Jurkat, Clone E6-1 (cell line): Measurements from ENCODE around the gene DOCK2.

Experiments used
- DNase-seq: peaks from one replicate; pipeline ENCODE4 v3.0.0-alpha.2; 2011; ENCODE audit warnings: low read depth, low spot score
- H3K4me3 ChIP-seq: 2 replicates; pipeline ENCODE4 v1.5.1; 2011; ENCODE audit warnings: mild to moderate bottlenecking, low read length, control low read depth, moderate library complexity

Gene DOCK2

DNA sequence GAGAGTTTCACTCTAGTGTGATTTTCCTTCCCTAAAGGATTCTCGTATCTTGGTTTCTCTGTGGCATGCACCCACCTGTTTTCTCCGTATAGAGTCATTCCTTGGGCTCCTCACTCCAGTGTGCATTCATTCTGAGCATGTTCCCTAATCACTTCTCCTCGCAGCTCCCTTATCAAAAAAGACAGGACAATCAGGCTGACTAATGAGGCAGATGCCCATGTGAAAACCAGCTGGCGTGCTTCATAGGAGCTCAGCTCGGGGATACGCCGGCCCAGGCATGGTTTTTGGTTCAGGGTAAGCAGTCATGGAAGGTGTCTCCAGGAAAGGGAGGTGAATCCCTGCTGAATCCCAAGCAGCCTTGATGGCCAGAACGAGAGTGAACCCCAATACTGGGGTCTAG, 384.4 kb downstream of the DOCK2 start:
- H3K4me3 ChIP-seq, result no peak overlapping the region
- no peak for DNase-seq

DNA sequence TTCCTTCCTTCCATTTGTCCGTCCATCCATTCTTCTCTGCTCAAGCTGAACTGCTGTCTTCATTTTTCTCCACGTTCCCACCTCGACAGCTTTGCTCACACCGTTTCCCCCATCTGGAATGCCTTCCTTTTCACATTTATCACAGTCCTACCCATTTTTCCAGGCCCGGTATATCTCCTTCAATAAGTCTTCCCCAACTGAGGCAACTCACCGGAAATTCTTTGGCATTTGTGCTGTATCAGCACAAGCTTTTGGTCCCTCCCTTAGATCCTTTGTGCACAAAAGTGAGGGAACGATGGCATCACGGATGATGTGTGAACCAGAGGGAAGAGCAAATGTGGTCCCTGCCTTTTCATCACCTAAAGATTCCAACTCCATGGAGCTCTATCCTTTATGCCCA, 388.8 kb downstream of the DOCK2 start:
- no peak for DNase-seq
- no peak overlapping the region for H3K4me3 ChIP-seq

DNA sequence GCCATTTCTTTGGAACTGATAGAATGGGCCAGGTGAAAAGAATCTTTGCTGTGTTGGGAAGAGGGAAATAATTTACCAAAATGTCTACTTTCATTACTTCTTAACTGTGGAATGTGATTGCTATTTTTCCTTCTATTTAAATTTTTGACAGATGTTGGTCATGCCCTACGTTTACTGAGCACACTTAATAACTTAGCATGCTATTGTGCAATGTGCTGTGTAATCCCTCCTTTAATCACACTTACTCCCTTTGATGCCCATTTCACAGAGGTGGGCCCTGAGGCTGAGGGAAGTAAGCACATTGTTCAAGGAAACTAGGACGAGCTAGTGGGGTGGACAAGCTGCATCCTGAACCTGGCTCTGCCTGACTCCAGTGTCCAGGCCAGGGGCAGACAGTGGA, 391.0 kb downstream of the DOCK2 start:
- no peak overlapping the region for H3K4me3 ChIP-seq
- DNase-seq, result no peak

DNA sequence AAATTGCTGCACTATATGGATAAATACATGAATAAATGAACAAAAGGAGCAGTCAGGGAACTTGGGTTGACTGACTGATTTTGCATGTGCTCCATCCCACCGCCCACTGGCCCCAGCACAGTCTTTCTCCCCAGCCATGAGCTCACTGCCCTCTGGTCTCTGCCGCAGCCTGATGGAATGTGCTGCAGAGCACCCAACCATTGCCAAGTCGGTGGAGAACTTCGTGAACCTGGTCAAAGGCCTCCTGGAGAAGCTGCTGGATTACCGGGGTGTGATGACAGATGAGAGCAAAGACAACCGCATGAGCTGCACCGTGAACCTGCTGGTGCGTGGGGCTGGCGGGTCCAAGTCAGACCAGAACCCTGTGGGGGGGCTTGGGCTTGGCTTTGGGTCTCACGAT, 397.2 kb downstream of the DOCK2 start:
- DNase-seq, result no peak
- no peak overlapping the region for H3K4me3 ChIP-seq

DNA sequence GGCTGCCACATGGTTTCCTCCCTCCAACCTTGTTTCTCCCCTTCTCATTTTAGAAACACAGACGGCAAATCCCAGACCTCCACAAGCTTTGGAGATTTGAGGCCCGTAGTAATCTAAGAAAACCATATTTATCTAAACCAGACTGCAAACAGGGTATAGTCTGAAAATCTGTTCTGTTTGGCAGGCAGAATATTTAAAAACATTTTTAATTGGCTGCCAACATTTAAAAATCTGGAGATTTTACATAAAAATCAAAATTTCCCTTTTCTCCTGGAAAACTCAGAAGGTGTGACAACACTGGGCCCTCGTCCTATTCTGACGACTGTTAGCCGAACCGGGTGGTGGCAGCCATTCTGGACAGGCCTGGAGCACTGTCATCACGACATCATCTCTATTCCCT, 401.2 kb downstream of the DOCK2 start:
- DNase-seq, result no peak
- no peak overlapping the region for H3K4me3 ChIP-seq

DNA sequence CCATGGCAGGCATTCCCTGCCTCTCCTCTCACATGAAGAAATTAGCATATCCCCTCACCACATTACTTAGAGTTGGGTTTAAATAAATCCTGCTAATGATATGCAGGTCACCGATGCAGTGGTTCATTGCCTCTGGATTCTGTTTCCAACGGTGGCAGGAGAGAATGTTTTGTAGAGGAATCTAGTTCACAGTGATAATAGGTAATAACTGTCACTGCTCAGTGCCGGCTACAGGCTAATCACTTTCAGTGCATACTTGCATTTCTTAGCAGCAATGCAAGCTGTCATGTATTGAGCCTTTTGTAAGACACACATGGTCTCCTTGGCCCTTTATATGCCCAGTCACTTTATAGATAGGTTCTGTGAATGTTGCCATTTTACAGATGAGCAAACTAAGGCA, 402.8 kb downstream of the DOCK2 start:
- H3K4me3 ChIP-seq, result no peak overlapping the region
- no peak for DNase-seq

DNA sequence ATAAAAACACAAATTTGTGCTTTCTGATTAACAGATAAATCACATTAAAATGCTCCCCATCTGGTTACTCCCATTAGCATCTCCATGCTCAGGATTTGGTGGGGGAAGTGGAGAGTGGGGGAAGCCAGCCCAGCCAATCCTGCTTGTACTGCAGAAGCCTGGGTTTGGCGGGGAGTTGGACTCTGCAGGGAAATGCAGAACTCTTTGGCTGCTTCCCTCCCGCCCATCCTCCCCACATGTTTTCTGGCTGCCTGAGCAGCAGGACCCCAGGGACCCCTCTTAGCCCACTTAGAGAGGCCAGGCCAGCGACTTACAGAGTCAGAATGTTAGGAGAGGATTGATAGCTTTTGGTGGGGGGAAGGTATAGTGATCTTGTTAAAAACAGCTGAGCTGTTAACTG, 409.2 kb downstream of the DOCK2 start:
- no peak for DNase-seq
- H3K4me3 ChIP-seq, result no peak overlapping the region

DNA sequence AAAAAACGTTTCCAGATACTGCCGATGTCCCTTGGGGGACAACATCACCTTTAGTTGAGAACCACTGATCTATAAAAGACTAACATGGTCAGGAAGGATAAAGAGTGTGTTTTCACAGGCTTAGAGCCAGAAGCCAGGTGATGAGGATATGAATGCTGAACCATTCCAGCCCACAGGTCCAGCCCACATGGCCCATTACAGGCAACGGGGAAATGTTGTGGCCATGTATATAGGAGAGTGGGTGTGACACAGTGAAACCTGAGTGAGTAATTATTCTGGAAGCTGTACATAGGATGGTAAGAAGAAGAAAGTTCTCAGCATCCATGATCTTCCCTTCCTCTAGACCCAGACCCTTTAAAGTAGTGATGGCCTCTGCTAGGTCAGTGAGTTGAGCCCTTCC, 412.6 kb downstream of the DOCK2 start:
- DNase-seq, result no peak
- H3K4me3 ChIP-seq, result no peak overlapping the region

DNA sequence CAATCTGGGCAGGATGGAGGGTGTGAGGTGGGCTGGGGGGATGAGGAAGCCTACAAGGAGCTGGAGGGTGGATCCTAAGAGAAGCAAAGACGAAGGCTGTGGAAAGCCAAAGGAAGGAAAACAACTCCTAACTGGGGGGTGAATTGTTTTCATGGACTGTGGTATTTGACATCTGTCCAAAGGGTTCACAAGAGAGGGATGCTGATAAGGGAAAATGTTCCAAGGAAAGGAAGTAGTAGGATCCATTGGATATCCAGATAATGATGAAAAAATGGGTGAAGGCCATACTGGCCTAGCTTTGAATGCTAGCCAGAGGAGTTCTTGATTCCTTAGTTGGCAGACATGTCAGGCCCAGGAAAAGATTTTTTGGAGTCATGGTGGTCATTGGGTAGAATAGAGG, 416.8 kb downstream of the DOCK2 start:
- no peak overlapping the region for H3K4me3 ChIP-seq

DNA sequence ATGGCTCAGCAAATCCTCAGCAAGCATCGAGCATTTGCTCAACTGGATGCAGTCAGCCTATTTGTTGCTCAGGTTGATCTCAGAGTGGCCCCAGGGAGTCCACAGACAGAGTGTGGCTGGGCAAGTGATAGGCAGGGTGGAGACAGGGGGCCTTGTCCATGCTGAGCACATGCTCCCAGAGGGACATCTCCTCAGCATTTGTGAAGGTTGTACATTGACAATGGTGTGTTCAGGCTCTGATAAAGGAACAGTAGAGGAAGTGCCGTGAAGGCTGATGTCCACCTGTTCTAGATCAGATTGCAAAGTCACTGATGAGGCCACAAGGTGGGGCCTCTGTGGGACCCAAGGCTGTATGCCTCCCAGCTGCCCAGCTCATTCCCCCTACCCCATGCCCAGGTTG, 418.5 kb downstream of the DOCK2 start:
- DNase-seq, result no peak
- H3K4me3 ChIP-seq, result no peak overlapping the region

More for the DNA sequence above, 416.8 kb downstream of the DOCK2 start:
- DNase-seq, result no peak

DNA sequence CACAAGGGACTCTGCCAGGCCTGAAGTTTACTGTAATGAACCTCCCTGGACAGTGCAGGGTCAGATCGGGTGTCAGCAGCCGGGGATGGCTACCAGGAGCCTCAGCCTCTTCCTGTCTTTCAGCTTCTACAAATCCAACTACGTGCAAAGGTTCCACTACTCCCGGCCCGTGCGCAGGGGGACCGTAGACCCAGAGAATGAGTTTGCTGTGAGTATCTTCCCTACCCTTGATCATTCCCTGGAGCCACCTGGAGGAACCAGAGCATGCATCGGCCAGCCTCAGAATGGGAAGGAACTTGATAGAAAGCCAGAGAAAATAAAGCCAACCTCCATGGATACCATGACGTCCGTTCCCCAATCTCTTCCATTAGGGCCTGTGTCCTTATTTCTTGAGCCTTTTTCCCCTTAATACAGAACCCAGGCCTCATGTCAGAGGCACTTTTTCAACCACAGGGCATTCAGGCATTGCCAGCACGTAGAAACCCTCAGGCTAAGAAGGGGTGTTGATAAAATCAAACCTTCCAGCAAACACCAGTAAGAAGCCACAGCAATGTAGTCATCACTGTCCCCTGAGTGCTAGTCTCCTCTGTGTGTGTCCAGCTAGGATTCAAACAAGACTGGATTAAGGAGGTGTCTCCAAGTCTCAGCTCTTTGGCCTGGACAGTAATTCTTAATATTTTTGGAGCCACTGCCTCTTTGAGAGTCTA, 419.6 kb downstream of the DOCK2 start:
- DNase-seq, result no peak
- H3K4me3 ChIP-seq, result no peak overlapping the region

DNA sequence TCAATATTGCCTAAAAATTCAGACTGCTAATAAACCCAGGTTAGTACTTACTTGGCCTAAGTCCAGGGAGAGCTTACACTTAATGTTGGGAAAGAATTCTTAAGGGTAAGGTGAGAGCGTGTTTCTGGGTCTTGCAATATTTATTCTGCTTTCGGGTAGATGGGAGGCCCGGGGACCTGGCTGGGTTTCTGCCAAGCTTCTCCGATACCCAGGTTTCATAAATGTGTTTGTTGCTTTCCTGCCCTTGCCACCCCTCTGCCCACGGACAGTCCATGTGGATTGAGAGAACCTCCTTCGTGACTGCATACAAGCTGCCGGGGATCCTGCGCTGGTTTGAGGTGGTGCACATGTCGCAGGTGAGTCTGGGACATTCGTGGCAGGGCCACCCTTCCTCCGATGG, 420.2 kb downstream of the DOCK2 start:
- no peak for DNase-seq
- no peak overlapping the region for H3K4me3 ChIP-seq

DNA sequence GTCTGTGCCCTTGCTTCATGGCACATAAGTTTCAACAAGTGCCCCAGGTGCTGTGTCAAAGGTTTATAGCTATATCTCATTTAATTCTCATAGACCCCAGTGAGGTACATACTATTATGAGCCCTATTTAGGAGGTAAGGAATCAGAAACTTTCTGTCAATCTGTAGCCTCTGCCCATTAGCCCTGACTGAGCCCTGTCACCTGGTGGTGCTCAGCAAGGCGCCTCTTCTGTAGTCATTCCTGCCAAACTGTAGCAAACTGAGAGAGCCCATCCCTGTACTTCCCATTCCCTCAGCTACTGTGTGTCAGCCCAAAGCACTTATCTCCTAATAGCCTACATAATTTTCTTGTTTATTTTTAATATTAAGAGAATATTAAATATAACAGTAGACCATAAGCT, 422.1 kb downstream of the DOCK2 start:
- no peak overlapping the region for H3K4me3 ChIP-seq
- DNase-seq, result no peak

DNA sequence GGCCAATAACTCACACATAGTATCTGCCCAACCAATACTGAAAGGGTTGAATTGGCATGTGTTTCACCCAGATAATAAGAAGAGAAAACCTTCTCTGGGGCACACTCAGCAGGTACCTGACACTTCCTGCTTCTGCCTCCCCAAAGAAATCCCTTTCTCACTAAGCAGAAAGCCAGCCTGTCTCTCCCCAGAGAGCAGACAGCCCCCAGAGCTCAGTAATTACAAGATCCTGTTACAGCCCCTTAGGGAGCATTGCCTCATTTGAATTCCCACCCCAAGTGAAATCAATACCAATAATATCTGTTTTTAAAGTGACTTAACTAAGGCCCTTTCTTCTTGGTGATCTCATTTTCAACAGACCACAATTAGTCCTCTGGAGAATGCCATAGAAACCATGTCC, 430.1 kb downstream of the DOCK2 start:
- H3K4me3 ChIP-seq, result no peak overlapping the region
- DNase-seq, result no peak

DNA sequence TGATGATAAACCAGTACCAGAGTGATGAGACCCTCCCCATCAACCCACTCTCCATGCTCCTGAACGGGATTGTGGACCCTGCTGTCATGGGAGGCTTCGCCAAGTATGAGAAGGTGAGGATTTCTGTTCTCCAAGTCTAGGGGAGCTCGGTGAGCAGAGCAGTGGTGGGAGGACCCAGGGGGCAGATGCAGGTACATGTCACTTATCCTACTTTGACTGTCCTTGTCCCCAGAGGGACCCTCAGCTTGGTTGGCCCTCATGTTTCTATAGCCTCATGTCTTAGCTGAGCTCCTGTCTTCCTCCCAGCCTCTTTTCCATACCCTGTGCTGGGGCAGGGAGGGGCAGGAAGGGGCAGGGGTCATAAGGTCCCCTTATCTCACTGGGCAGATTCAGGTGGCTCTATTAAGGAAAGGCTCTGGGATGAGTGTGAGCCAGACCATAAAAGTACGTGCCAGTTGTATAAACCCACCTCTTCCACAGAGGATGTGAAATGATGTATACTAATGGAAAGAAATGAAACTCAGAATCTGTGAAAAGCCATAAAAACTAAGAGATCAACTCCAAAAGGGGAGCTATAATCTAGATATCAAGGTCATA, 430.6 kb downstream of the DOCK2 start:
- no peak overlapping the region for H3K4me3 ChIP-seq

DNA sequence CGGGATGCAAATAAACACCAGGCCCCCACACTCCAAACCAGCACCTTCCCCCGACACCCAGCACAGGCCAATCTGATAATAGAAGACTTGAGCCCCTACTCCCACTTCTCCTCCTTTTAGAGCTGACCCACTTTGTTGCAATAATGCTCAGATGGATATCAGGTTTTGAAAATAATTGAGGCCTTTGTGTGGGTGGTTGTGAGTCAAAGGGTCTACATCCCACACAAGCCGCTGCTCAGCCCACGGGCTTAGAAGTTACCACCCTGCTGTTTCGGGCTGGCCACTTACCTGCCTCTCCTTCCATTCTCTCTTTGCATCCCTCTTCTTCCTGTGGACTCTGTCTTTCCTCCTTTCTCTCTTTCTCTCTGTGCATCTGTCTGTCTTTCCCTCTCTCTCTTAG, 432.4 kb downstream of the DOCK2 start:
- no peak overlapping the region for H3K4me3 ChIP-seq
- no peak for DNase-seq

More for the DNA sequence above, 430.6 kb downstream of the DOCK2 start:
- DNase-seq, result no peak

DNA sequence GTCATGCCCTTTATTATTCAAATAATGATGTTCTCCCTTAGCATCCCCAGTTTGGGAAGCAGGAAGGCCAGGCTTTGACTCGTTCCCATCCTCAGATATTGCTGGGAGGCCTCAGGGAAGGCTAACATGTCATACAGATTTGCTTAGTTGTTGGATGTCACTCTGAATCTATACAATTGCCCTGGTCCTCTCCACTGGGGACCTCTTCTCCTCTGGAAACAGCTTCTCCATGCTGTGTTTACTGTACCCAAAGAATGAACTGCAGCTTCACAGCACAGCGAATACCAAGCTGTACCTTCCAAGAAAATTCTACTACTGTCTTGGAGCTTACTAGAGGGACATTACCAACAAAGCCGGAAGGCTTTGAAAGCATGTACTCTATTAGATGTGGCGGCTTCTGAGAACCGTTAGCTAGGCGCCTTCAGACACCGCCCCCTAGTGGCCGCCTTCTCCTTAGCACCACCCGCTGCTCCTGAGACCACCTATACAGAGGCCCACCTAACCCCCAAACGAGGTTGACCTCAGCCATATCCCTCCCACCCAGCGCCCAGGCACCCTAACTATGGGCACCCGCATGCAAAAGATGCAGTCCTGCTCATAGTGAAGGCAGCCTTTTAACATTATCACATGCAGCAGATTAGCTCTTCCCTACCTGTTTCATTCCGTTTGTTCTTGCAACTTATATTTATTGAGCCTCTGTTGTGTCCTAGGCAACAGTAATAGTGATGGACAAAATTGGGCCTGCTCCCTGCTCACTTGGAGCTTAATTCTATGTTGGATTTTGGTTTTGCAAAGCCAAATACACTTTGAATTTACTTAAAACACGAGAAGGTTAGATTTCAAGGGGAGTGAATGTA, 433.7 kb downstream of the DOCK2 start:
- peak; percentile 49 for DNase-seq
- H3K4me3 ChIP-seq, result no peak overlapping the region

DNA sequence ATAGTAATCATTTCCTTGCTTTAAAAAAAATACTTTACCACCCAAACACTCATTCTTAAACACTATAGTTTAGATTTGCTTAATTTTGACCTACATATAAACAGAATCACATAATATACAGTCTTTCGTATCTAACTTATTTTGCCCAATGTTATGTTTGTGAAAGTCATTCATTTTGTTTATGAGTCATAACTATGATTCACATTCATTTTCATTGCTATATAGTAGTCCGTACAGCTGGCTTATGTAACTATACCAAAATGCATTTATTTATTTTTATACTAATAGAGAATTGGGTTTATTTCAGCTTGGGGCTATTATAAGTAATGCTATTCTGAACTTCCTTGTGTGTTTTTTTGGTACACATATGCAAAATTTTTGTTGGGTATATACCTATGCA, 434.7 kb downstream of the DOCK2 start:
- no peak for DNase-seq
- no peak overlapping the region for H3K4me3 ChIP-seq

DNA sequence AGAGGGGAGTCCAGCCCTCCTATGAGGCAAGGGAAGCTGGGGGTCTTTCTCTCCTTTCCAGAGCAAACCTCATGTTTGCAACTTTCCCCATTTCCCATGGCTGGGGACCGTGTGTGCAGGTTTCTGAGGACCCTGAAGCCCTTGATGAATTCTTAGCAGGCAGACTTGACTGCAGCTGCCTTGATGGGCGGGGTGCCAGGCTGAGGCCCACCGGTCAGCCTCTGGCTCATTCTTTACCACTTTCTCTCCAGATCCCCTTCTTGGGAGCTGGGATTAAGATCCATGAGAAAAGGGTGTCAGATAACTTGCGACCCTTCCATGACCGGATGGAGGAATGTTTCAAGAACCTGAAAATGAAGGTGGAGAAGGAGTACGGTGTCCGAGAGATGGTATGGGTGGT, 438.6 kb downstream of the DOCK2 start:
- no peak for DNase-seq
- no peak overlapping the region for H3K4me3 ChIP-seq

DNA sequence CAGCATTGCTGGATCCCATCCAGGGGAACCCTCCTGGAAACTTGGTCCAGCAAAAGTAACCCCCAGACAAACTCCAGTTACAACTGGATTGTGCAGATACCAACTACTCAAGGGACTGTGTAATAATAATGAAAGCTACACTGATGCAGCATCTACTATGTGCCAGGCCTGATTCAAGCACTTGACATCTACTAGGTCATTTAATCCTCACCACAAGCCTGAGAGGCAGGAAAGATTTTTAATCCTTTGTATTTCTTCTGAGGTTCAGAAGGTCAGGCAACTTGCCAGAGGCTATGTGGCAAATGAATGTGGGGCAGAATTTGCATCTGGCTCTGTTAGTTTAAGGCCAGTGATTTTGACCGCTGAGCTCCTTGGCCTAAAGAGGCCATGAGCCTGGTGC, 439.1 kb downstream of the DOCK2 start:
- DNase-seq, result no peak
- no peak overlapping the region for H3K4me3 ChIP-seq
